GM12892 (cell line): Measurements from ENCODE around the gene XYLT2.

ENCODE experiments used
- POLR2A ChIP-seq: IDR thresholded peaks from 2 replicates; pipeline ENCODE4 v1.6.1; 2011; ENCODE audit warnings: low read depth, low read length, control low read depth
- POLR2AphosphoS5 ChIP-seq: IDR thresholded peaks from 2 replicates; pipeline ENCODE4 v1.6.1; 2011; ENCODE audit warnings: low read depth, low read length, control low read depth

GRCh38 chr17:50381260-50381815 lies 35.4 kb downstream of the XYLT2 start:
- no peak; the same call in 1 of the 2 replicates for TF ChIP-seq POLR2A
- no peak; the same call in 1 of the 2 replicates for TF ChIP-seq POLR2AphosphoS5
